T-helper 9 cell (primary cell): ENCODE results near the gene NOL3.
"Not testable (repeated sequence)": the region's sequence is repeated elsewhere in the genome, so short reads cannot be mapped to it uniquely, and the experiment has no call there.

Source experiments
- DNase-seq: peaks from one replicate; pipeline ENCODE4 v3.0.0-alpha.2; 2020
- total RNA-seq, 2 donors: gene quantifications; one replicate each; lab custom pipeline; 2026; lab: John Stamatoyannopoulos, UW

Gene NOL3
- total RNA-seq = 3.1 to 4.8 reads per million in 2 donors

DNA sequence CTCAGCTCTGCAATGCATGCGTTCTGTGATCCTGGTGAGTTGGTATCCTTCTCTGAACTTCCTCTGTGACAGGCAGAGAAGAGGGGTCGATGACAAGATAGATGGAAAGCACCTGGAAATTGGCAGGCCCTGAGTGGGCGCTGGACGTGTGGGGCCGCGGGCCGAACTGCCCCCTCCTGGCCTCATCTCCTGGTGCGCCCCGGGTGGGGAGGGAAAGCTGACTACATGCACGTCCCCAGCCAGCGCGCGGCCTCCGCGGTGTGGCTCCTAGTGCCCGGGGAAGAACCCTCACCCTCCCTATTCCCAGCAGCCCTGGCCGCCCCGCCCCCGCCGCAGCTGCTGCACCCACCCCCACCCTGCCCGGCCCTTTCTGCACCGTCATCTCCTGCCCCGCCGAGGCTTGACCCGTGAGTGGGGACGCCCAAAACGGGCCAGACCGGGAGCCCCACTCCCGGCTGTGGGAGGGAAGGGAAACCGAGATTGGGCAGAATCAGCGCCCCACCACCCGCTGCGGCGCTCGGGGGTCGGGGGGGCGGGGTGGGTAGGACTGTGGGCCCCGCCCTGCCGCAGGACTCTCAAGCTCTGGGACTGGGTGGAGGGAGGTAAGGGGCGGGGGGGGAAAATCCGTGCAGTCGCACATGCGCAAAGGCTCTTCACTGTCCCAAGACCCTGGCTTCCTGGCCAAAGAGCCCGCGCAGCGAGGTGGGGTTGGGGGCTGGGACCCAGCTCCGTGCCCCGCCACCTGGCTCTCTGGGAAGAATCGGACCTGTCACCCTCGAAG, at the start of gene NOL3:
Gene NOL3 (plus strand): TSS at position 371 of the 781 bp plus-strand sequence.
- DNase-seq = no peak

DNA sequence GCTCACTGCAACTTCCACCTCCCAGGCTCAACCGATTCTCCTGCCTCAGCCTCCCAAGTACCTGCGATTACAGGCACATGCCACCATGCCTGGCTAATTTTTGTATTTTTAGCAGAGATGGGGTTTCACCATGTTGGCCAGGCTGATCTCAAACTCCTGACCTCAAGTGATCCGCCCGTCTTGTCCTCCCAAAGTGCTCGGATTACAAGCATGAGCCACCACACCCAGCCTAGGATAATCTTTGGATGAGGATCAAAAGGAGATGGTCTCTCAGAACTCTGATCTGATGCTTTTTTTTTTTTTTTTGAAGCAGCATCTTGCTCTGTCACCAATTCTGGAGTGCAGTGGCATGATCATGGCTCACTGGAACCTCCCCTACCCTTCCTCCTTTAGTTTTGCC, 47.5 kb upstream of the NOL3 start:
- not testable (repeated sequence) for DNase-seq

DNA sequence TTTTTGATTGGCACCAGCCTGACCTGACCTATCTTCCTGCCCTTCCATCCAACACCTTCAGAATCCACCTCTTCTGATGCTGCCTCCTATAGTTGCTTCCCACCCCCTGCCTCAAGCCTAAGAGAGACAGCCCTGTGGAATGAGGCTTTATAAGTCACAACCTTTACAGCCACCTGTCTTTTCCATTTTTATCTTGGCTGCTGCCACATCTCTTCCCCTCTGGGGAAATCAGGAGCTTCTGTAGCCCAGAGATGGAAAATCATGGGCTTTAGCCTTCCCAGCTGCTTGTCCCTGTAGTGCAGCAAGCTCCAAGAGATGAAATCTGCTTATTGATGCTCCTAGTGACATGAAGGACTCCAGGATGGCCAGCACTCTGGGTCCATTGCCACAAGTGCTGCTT, 41.9 kb upstream of the NOL3 start:
- no peak for DNase-seq

DNA sequence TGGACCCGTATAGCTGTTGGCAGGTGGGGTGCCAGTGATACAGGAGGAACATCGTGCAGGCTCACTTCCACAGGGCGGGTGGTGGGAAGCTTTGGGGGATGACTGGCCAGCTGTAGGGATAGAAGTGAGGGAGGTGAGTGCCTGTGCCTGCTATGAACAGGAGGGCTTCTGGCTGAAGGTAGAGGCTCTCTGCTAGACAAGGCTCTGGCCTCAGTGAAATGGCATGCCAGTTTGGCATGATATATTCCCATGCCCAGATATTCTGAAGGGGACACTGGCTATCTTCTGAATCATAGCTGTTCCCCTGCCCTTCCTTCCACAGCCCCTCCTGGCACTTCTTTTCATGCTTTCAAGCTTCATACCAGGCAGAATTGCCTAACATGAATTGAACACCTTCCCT, 41.5 kb upstream of the NOL3 start:
- DNase-seq = no peak

DNA sequence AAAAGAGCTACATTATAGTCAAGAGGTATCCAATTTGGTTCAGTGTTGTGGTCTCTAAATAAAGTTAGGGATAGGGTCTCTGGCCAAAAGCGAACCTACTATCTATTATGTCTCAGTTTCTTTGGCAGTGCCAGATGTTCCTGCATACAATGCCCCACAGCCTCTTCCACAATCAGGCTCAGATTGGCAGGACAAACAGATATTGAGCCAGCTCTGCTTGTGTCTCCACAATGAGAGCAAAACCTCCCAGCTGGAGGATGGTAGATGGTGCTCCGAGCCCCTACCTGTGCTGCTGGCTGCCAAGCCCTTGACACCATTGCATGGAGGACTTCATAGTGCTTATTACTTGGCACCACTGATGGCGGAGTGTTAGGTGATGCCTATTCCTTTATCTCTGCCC, 40.9 kb upstream of the NOL3 start:
- no peak for DNase-seq

DNA sequence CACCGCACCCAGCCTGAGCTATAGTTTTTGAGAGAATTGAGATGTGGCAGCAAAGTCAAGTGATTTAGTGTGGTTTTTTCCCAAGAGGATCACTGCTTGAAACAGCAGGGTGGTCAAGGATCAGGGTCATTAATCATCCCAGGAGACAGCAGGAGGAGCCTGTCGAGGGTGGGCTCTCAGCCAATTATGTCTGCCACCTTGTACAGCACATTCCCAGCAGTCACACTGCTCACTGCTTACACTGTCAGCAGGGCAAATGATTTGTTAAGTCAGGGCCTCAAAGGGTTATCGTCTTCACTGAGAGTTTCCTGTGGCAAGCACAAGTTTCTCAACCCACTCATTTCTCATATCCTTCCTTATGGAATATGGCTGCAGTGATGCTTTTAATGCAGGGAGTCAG, 32.7 kb upstream of the NOL3 start:
- no peak for DNase-seq

DNA sequence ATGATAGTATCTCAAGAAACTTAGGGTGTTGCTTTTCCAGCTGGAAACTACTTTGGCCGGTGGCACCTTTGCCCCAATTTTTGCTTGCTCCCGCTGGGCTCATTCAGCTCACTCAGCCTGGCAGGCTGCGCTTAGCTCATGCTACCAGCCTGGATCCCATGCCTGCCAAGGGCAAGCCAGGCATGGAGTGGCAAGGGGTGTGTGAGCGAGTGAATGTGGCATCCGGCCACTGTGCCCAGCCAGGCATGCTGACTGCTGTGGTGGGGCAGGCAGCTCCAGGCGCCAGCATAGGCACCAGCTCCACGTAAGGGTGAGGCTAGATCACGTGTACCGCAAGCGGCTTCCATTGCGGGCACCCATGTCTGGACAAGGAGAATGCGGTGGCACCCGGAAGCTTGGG, 28.9 kb upstream of the NOL3 start:
- no peak for DNase-seq

DNA sequence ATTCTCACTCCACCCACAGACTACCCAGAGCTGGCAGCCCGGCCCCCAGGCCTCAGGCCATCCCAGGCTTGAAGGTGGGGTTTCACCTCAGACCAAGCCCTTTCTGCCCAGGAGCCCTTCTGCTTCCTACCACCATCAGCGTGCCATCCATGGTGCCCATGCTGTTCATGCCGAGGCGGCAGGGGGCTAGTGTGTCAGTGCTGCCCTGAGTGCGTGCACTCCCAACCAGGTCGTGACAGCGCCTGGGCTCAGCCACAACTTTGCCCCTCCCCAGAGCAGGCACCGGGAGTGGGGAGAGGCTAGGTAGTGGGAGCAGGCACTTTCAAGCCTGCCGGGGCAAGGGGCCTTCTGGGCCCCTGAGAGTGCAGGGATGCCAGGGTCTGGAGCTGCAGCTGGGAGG, 28.0 kb upstream of the NOL3 start:
- no peak for DNase-seq

DNA sequence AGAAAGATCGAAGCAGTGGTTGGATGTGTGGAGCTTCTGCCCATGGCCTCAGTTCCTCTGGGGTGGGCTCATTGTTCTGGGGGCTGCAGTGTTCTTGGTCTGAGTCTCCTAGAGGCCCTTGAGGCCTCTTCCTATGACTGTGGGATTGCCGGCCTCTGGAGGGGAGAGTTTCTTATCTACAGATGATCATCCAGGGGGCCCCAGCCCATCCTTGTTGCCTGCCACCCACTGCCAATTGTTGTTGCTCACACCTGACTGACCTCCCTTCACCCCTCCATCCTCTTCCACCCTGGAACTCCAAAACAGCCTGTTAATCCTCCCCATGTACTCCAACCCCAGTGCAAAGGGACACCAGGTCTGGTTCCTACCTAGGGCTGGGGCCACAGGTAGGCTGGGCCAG, 25.4 kb upstream of the NOL3 start:
- DNase-seq = no peak

DNA sequence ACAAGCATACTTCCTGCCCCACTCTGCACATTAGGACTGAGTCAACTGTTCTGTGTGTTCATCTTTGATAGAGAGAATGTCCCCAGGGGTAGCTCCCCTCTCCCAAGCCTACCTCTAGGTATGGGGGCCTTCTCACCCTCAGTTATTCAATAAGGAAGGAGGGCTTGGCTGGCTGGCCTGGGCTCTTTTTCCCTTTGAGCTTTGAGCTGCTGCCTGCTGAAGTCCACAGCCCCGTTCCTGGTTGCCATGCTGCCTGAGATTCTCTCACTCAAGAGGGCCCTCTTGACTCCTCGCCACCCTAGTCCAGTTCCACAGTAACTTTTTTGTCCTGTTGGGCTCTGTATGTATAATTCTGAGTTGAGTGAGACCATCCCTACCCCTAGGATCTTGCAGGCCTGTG, 24.6 kb upstream of the NOL3 start:
- no peak for DNase-seq

DNA sequence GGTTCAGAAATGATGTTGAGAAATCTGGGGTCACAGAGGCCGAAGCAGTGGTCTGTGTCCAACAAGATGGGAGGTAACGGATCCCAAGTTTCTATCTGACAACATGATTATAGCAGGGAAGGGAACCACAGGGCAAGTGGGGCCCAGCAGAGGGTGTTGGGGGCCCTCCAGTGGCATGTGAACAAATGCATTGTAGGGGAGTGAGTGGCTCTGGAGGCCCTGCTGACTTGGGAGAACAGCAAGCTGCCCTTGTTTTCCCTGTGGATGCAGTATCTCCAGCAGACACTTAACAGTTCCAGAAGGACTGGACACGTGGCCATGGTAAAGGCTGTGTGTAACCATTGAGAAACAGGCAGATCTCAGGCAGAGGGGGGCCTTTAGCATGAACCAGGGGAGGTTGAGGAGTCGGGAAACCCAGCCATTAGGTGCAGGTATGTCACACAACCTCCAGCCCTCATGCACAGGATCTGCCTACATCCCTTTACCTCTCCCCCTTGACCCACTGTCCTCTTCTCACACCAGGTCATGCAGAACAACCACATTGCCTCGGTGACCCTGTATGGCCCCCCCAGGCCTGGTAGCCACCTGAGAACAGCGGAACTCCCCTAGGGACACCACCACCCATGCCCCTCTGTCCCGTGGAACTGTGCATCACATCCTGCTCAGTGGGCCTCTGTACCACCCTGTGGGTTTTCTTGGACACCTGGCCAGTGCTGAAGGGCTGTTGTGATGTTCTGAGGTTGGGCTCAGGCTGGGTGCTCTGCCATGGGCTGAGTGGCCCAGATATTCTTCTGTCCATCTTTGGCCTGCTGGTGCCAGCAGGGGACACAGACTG, 23.6 kb upstream of the NOL3 start:
- no peak for DNase-seq

DNA sequence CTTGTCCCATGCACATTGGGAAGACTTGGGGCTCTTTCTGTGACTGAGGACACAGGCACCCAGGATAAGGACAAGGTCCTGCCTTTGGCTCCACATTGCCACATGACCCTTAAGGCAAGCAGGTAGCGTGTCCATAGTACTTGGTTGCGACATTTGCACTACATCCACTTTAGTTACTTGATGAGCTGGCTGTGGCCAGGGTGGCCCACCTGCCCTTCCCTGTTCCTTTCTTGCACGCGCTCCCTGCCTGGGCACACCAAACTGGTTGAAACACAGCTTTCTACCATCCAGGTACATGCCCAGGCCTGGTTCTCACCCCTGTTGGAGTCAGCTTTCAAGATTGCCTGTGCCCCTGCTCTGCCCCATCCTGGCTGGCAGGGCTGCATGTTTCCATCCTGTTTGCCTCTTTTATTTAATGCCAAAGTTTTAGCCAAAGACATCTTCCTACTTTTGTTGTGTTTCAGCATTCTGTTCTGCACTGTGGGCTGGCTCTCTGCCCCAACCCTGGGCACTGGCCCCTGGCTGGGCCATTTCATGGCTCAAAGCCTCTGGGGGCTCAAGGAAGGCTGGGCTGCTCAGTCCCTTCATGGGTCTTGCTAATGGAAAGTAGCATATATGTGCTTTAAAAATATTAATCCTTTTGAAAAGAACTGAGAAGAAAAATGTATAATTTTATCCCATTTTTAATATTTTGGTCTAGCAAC, 22.7 kb upstream of the NOL3 start:
- no peak for DNase-seq

DNA sequence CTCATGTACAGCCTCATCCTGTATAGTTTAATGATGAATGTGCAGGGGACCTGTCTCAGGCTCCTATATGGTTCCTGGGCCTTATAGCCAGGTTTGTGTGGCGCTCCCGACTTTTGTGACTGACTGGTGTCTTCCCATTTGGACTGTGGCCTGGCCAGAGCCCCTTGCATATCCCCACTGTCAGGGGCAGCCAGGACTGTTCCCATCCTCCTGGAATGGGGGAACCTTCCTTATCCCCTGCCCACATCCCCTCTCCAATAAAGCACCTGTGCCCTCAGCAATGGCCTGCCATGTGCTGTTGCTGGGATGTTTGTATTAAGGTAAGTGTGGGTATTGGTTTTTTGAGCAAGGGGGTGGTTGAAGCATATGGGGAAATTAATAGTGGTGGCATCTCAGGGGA, 22.1 kb upstream of the NOL3 start:
- DNase-seq = no peak

DNA sequence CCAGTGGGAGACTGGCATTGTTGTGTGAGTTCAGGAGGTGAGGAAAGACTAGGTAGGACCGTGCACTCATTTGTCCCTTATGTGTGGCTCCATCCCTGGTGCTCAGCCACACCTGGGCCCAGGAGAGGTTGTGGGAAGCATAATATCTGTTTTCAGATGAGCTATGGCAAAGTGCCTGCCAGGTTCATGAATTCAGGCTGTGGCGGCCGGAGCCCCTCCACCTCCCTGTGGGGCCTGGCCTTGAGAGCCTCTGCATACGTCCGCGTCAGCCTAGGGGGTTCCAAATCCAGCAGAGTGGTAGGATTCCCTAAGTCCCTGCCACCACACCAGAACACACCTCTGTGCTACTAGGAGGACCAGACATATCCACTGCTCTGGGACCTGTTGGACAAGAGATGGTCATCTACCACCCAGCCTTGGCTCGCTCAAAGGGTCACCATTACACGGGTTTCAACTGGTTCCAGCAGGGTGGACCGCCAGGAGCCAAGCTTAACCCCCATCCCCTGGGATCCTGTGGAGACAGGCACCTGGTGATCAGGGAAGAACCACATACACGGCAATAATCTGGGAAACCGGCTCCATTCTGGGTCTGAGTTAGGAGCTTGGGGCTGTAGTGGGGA, 21.6 kb upstream of the NOL3 start:
- DNase-seq = no peak

DNA sequence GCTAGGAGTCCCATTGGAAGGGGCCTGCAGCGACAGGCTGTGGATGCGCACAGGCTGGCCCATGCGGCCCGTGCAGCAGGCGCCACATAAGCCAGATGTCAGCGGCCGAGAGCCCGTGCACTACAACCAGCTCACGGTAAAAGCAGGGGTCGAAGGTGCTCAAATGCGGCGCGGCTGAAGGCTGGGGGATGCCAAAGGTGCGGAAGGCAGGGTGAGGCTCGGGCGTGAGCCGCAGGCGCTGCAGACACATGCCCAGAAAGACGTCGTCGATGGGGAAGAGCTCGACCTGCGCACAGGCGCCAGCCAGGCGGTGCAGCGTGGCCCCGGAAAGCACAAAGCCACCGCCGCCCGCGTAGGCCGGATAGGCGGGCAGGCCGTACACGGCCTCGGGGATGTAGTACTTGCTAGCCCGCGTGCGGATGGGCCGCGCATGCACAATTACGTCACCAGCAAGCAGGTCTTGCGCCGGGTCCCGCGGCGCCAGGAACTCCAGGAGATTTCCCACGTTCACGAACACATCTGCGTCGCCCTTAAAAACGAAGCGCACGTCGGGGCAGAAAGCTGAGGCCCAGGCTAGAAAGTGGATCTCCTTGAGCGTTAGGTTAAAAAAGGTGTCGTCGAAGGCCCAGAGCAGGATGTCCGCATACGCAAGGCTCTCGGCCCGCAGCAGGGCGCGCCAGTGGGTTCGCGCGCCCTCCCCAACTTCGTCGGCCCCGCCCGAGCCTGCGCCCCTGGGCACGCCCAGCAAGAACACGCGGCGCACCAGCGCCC, 20.9 kb upstream of the NOL3 start:
- no peak for DNase-seq

DNA sequence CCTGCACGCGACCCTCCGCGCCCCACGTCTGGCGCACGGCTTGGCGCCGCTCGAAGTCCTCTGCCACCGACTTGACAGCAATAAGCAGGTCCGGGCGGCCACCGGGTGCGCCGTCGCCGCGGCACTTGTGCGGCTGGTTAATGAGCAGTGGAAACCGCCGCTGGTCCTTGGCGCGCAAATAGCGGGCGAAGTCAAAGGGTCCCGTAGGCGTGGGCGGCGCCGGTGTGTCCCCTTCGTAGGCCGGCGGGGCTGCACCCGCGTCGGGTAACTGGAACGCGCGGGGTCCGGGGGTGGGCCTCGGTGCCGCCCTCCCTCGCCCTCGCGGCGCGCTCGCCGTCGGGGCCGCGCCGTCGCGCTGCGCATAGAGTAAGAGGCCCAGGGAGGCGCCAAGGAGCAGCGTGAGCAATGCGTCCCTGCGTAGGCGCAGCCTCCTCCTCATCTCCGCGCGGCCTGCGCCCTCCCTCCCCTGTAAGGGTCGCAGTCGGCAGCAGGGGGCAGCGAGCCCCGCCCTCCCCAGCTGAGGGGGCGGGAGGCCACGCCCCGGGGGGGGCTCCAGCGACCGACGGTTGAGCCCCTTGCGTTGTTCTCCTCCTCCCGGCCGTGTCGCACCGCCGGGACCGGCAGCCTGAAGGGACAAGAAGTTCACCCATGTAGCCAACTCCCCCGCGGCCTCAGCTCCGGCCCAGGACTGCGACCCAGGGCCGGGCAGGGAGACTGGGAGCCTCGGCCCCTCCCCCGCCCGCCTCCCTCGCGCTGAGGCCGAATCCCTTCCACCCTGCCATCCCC, 20.1 kb upstream of the NOL3 start:
- no peak for DNase-seq

DNA sequence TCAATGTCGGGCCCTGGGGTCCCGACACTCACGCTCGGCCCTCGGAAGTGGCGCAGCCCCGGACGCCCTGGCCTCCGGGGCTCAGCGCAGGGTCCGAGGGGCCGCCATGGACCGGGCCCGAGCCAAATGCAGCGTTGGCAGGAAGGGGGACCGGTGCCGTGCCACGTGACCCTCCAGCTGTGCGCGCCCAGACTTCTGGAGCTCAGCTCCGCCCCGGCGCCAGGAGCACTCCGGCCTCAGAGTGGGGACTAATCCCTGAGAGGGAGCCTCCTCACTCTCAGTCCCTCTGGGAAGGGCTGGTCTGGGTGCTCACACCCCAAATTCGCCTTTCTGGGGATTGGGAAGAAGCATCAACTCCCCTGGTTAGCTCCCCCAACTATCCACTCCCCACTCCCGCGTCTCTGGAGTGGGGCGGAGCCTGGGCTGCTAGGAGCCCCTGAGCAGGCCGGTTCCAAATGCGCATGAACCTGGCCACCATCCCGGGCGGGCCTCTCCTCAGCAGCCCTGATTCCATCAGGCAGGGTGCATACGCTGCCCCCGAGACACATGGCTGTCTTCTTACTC, 19.4 kb upstream of the NOL3 start, which contains the start of gene B3GNT9:
Gene B3GNT9 (minus strand): TSS at position 166 of the 564 bp plus-strand sequence. CDS start 513 bp downstream, outside the sequence.
- no peak for DNase-seq

DNA sequence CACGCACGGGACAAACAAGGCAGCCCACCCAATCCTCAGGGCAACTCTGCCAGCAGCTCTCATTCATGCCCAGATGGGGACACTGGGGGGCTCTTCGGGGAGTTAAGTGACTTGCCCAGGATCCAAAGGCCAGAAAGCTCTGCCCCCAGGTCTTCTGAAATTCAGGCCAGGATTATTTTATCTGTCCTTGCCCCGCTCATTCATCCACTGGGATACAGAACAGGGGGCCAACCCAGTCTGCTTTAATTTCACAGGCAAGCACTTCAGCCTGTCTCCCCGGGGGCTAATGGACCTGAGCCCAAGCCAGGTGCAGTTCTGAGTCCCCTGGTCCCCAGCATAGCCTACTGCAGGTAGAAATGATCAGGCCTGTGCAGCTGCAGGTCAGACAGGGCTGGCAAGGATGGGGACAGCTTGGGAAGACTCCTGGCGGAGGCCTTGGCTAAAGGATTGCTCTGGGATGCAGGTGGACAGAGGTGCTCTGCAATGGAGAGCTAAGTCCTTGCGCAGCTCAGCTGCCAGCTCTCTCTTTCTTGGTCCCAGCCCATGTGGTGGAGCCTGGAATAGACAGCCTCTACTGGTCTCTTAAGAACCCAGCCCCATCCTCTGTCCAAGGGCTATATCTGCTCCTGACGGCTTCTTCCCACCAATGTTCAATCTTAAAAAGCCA, 18.8 kb upstream of the NOL3 start:
- no peak for DNase-seq

DNA sequence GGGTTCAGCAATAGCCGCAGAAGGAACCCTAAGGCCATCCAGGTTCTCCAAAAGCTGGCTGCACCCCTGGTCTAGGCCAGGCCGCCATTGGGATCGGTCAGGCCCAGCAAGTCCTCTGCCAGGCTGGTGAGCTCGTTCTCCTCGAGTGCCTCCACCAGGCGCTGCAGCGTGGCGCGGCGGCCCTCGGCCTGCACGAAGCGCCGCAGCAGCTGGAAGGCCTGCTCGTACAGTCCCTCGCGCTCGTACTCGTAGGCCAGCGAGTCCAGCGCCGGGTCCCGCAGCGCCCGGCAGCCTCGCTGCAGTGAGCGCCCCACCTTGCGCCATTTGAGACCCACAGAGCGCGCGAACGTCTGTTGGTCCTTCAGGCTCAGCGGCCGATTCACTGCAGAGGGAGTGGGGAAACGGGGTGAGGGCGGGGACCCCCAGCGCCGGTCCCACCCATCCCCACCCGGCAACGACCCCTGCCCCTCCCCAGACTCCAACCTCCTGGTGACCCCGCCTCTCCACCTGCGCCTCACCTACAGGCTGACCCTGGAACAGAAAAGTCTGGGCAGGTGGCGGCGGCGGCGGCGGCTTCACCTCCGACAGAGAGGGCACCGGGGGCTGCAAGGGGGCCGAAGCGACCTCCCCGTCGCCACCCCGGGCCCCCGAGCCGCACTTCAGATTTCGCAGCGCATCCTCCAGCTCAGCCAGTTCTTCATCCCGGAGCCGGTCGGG, 15.6 kb upstream of the NOL3 start:
- DNase-seq = no peak
